Gastroesophageal sphincter (tissue), 3 donors: ENCODE data around the gene MKI67.

Source experiments
- CTCF ChIP-seq, 4 experiments: fragments of 200-600 bp in 2 of 4; fragments of 450-650 bp in 2 of 4; sonication (generic) in 1 of 4; IDR thresholded peaks; one replicate each; pipeline ENCODE4 v1.5.1; 2017 to 2019; ENCODE audit warnings: antibody characterized with exemption in 4 of 4, mild to moderate bottlenecking in 2 of 4, moderate library complexity in 2 of 4
- EP300 ChIP-seq: sonication (generic); formaldehyde crosslinking; IDR thresholded peaks from one replicate; pipeline ENCODE4 v1.6.1; 2017; ENCODE audit warnings: antibody characterized with exemption, mild to moderate bottlenecking
- POLR2AphosphoS5 ChIP-seq: sonication (generic); formaldehyde crosslinking; IDR thresholded peaks from one replicate; pipeline ENCODE4 v1.6.1; 2017; ENCODE audit warnings: antibody characterized with exemption

DNA sequence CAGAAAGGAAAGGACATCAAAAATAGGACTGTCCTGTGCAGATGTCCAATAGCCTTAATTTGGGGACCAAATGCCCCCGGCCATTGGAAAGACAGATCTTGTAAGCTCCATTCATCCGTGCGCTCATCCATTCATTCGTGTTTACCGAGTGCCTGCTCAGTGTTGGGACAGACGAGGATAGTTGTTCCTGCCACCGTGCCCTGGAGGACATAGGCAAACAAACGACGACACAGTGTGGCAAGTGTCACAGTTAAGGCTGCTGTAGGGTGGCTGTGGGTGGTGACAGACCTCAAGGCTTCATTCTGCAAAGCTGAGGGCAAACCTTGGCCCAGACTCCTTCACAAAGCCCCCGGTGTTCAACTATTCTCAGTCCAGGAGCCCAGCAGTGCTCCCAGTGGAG, 27.6 kb downstream of the MKI67 start:
- TF ChIP-seq CTCF (IDR thresholded peaks at IDR 0.05) (no peak), POLR2AphosphoS5 (no peak), EP300 (no peak)
